Colonic mucosa (tissue), 4 donors: ENCODE data around the gene APC2. TPM values are rescaled to one million over a fixed set of nuclear protein-coding genes. Genes with fewer than 3 reads are reported as not detected.

Experiments
- DNase-seq: peaks from one replicate; pipeline ENCODE4 v3.0.0-alpha.2; 2020
- H3K27ac ChIP-seq: fragments of 200-600 bp; one replicate; pipeline ENCODE4 v1.8.0; 2021
- H3K27me3 ChIP-seq: fragments of 200-600 bp; one replicate; pipeline ENCODE4 v1.8.0; 2021
- H3K36me3 ChIP-seq: fragments of 200-600 bp; one replicate; pipeline ENCODE4 v1.8.0; 2021
- H3K4me1 ChIP-seq: fragments of 200-600 bp; one replicate; pipeline ENCODE4 v1.8.0; 2021; ENCODE audit warnings: mild to moderate bottlenecking
- H3K4me3 ChIP-seq: fragments of 200-600 bp; one replicate; pipeline ENCODE4 v1.8.0; 2021
- H3K9ac ChIP-seq, 2 donors: one replicate each; pipeline ENCODE4 v1.7.0; 2013; ENCODE audit warnings: control low read depth in 2 of 2, low read depth in 2 of 2, low read length in 2 of 2
- H3K9me3 ChIP-seq: fragments of 200-600 bp; one replicate; pipeline ENCODE4 v1.8.0; 2021
- intact Hi-C: fragments of 100-400 bp; cut with DNase I; formaldehyde crosslinking; loops from one replicate; pipeline ENCODE4 v1.14.1; 2022
- total RNA-seq, 2 donors: library from RNA; stranded (reverse); fragmentation: NEBNext Ultra II Directional in 1 of 2; extraction: Animal tissue kit (Norgen Biotek cat#: 25700) in 1 of 2; gene quantifications; one replicate each; pipeline ENCODE4 v1.2.1, GENCODE V29; 2021
- TF ChIP-seq, protein P1 (sequence below): fragments of 200-600 bp; IDR thresholded peaks from one replicate; pipeline ENCODE4 v1.8.0; 2022; ENCODE audit warnings: antibody characterized with exemption, mild to moderate bottlenecking
- donor health status: healthy.
- donor health status: DM: no; HTN: no; CAD: no.
- donor health status: DM: no; HTN: no; CAD: no.

Gene APC2
- total RNA-seq, 2 donors from 2014 or later: 0.05 to 0.42 TPM

DNA sequence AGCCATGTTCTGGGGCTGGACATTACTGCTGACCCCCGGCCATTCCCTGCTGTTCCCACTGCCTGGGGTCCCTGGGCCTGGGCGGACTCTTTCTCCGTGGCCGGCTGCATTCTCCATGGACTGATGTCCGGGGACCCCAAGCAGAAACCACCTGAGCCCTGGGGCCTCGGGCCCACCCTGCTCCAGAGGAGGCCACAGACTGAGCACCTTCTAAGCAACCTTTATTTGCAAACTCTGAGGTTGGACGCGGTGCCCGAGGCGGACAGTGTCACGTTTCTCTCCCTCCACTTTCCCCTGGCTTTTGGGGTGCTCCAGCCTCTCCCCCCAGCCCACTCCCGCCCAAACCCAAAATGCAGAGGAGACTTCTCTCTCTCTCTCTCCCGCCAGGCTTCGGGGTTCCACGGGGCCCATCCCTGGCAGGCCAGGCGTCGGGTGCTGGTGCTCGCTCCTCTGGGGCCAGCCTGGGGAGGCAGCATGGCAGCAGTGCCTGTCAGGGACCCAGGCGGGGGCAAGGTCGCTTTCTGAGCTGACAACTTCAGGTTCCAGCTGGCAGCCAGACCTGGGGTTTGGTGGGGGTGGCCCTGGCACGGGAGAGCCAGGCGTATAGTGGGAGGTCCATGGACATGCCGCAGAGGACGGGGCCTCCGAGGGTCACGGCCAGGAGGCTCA, 31.4 kb downstream of the APC2 start:
- Histone ChIP-seq H3K36me3 (no peaks in the 10 kb centered on the region), H3K27me3 (no peaks in the 10 kb centered on the region), H3K4me1 (peaks cover 6% of the 10 kb centered on the region), H3K27ac (no peak overlapping the region), H3K4me3 (no peak overlapping the region), H3K9me3 (no peaks in the 10 kb centered on the region), H3K9ac (no peak overlapping the region)
- intact Hi-C loops: no loop called here
- no peak for DNase-seq
- TF ChIP-seq, protein P1, sequence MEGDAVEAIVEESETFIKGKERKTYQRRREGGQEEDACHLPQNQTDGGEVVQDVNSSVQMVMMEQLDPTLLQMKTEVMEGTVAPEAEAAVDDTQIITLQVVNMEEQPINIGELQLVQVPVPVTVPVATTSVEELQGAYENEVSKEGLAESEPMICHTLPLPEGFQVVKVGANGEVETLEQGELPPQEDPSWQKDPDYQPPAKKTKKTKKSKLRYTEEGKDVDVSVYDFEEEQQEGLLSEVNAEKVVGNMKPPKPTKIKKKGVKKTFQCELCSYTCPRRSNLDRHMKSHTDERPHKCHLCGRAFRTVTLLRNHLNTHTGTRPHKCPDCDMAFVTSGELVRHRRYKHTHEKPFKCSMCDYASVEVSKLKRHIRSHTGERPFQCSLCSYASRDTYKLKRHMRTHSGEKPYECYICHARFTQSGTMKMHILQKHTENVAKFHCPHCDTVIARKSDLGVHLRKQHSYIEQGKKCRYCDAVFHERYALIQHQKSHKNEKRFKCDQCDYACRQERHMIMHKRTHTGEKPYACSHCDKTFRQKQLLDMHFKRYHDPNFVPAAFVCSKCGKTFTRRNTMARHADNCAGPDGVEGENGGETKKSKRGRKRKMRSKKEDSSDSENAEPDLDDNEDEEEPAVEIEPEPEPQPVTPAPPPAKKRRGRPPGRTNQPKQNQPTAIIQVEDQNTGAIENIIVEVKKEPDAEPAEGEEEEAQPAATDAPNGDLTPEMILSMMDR: no peak

DNA sequence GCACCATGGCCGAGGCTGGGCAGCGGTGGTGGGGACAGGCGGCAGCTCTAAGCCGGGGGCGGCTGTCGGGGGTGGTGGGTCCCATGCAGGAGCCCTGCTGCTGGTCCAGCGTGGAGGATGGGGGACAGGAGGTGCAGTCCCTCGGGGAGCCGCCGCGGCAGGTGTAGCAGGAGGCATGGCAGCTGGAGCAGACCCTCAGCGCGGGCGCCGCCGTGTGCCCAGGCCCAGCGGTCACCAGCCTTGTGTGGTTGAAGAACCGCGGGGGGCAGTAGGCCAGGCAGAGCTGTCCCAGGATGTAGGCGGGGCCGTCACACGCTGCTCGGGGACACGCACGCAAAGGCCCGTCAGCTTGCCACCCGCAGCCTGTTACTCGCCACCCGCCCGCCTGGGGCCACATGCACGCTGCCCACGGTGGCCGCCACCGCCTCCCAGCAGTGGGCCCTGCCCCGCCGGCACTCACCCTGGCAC, 32.0 kb downstream of the APC2 start:
- no peak overlapping the region for H3K9ac ChIP-seq
- H3K4me3 ChIP-seq: no peak overlapping the region
- TF ChIP-seq, protein P1: no peak
- H3K36me3 ChIP-seq: no peaks in the 10 kb centered on the region
- no peaks in the 10 kb centered on the region for H3K9me3 ChIP-seq
- H3K27ac ChIP-seq: no peak overlapping the region
- no peak for DNase-seq
- H3K4me1 ChIP-seq: peaks cover 6% of the 10 kb centered on the region
- no peaks in the 10 kb centered on the region for H3K27me3 ChIP-seq
- intact Hi-C loops: no loop called here

DNA sequence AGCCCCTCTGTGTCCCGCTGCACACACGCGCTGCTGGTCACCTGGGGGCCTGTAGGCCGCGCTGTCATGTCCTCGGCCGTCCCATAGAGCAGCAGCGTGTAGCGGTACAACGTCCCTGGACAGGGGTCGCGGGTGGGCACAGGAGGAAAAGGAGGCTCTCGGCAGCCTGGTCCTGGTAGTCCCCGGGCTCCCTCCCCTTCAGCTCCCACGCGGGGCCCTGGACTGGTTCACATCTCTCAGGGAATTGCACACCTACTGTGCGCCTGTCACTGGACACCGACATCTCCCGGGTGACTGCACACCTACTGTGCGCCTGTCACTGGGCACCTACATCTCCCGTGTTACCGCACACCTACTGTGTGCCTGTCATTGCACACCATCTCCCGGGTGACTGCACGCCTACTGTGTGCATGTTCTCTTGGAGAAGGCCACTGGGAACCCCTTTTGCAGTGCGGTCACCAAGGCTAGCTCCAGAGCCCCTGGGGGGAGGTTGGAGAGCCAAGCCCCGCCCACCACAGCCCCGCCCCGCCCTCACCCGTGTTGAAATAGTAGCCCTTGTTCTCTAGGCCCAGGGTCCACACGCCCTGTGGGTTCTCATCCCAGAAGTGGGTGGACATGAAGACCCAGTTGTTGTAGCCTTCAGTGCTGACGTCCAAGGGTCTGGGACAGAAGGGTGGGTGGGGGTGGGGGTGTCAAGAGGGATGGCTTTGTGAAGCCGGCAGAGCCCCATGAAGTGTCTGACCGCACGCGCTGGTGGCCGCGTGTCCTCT, 32.6 kb downstream of the APC2 start:
- Histone ChIP-seq H3K9me3 (no peaks in the 10 kb centered on the region), H3K9ac (no peak overlapping the region), H3K4me3 (no peak overlapping the region), H3K36me3 (no peaks in the 10 kb centered on the region), H3K27ac (no peak overlapping the region), H3K27me3 (no peaks in the 10 kb centered on the region), H3K4me1 (peaks cover 5% of the 10 kb centered on the region)
- no peak for DNase-seq
- intact Hi-C loops: no loop called here
- TF ChIP-seq, protein P1: no peak

DNA sequence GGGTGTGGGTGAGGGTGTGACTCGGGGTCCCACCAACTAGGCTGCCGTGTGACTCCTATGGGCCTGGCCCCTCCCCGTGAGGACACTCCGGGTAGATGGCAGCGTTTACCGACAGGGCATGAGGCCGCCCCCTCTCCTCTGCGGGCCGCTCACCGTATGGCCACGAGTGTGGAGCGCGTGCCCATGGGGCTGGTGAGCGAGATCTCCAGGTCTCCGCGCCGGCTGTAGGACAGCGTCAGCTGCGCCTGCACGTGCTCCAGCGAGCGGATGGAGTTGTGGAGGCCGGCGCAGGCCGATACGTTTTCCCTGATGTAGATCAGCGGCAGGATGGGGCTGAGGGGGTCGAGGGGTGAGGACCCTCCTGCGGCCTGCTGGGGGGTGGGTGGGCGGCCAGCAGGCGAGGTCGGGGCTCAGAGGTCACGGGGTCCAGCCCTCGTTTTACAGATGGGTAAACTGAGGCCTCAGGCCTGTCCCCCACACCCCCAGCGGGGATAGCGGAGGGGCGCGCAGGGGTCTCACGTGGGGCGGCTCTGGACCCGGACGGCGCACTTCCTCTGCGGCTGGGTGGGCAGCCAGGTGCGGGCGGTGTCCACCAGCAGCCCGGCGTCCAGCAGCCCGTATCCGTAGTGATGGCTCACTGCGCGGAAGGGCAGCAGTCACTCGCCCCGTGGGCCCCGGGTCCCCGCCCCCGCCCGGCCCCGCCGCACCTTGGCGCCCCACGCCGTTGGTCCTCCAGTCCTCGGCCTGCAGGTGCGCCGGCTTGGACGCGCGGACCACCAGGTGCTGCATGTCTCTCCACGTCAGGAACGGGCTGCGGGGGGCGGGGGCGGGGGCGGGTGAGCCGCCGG, 33.4 kb downstream of the APC2 start:
- no peaks in the 10 kb centered on the region for H3K27me3 ChIP-seq
- H3K27ac ChIP-seq: no peak overlapping the region
- no peak overlapping the region for H3K9ac ChIP-seq
- intact Hi-C loops: no loop called here
- H3K36me3 ChIP-seq: no peaks in the 10 kb centered on the region
- TF ChIP-seq, protein P1: no peak
- H3K4me3 ChIP-seq: no peak overlapping the region
- DNase-seq: no peak
- H3K9me3 ChIP-seq: no peaks in the 10 kb centered on the region
- H3K4me1 ChIP-seq: no peaks in the 10 kb centered on the region

DNA sequence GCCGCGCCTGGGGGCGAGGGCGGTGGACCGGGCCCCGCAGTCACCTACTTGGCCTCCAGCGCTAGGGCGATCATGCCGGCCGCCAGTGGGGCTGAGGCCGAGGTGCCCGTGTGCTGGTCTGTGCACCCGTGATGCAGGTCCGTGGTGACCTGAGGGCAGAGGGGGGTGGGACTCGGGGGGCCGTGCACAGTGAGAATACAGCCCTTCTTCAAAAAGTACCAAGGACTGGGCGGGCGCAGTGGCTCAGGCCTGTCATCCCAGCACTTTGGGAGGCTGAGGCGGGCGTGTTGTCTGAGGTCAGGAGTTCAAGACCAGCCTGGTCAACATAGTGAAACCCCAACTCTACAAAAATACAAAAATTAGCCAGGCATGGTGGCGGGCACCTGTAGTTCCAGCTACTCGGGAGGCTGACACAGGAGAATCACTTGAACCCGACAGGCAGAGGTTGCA, 34.1 kb downstream of the APC2 start:
- Histone ChIP-seq H3K9me3 (no peaks in the 10 kb centered on the region), H3K9ac (no peak overlapping the region), H3K4me1 (no peaks in the 10 kb centered on the region), H3K36me3 (no peaks in the 10 kb centered on the region), H3K27ac (no peak overlapping the region), H3K27me3 (no peaks in the 10 kb centered on the region), H3K4me3 (no peak overlapping the region)
- TF ChIP-seq, protein P1: no peak
- intact Hi-C loops: no loop called here
- DNase-seq: no peak
